GM21717 (cell line): ENCODE measurements around the gene SEPTIN8.

Experiments
- ATAC-seq: cut with Tn5 transposase; IDR thresholded peaks from one replicate; pipeline ENCODE4 v1.9.1; 2021; ENCODE audit warnings: mild to moderate bottlenecking, moderate library complexity; ENCODE audit not compliant: unreplicated experiment

Gene SEPTIN8

DNA sequence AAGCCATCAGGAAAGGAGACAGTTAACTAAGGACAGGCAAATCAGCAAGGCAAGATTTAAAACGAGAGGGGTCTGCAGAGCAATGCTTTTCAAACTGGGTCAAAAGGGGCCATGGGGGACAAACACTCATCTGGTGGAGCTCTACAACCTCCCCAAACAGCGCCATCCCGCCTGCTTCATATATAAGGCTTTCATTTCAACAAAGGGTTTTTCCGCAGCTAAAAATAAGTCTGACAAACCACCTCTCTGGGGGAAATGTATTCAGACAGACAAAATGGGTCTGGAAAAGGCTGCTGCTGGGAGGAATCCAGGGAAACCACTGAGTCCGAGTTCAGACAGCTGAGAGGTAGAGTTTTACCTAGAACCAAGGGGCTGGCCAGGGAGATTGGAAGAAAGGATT, 8.3 kb upstream of the SEPTIN8 start:
- ATAC-seq, result no peak

DNA sequence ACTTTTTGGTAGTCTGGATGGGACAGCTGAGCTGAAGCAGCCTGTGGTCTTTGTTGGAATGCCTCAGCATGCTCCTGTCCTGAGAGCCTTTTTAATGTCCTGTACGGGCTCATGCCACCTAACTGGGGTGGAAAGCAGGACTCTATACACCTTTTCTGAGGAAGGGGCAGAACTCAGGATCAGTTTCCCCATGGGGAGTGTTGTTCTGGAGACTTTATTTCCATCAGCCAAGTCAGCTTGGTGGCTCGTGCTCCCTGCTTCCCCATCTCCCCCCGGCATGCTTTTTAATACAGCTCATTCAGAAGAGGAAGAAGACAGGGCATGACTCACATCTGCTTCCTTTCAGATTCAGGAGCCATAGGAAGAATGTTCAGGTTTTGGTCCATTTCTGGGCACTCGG, 5.1 kb upstream of the SEPTIN8 start:
- ATAC-seq, result no peak

DNA sequence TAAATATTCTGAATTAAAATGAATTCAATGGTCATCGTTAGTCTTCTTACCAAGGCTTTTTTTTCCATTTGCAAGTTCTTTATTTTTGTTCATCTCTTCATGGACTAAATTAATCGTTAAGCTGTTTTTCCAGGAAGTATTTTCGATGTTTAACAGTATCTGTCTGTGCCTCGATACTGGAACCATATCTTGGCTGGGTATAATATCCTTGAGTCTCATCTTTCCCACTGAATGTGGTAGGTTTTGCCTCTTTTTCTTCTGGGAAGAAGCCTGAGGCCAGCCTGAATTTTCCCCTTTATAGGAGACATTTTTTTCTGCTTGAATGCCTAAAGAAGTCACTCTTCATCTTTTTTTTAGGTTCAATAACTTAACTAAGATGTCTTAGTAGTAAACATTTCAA, 4.0 kb upstream of the SEPTIN8 start:
- ATAC-seq, result no peak

DNA sequence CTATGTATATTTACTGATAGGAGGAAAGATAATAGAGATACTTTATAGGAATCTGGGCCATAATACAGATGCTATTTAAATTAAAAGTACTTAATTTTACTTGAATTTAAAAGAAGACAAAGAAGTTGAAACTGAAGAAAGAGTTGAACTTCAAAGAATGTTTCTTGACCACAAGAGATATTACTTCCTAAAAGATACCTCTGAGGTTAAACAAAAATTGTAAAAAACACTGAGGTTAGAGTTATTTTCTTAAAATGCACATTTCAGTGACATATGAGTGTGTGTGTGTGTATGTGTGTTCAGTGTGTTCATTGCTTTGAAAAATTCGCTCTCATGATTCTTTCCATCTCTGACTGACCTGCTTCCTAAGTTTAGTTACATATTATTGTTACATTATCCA, 3.5 kb upstream of the SEPTIN8 start:
- ATAC-seq, result no peak

DNA sequence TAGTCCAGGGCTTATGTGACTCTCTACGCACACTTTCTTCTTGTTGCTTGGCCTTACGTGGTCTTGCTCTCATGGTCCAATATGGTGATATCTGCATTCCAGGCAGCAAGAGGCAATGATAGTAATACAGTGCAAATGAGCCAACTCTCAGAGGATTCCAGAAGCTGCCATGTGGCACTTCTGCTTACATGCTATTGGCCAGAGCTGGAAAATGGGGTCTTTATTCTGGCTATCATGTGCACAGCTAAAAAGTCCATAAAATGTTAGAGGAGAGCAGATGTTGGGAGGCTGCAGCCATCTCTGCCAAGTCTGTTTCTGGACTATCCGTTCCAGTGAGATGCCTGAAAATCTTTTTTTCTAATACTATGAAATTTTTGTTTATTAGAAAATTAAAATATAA, 2.9 kb upstream of the SEPTIN8 start:
- ATAC-seq, result no peak

DNA sequence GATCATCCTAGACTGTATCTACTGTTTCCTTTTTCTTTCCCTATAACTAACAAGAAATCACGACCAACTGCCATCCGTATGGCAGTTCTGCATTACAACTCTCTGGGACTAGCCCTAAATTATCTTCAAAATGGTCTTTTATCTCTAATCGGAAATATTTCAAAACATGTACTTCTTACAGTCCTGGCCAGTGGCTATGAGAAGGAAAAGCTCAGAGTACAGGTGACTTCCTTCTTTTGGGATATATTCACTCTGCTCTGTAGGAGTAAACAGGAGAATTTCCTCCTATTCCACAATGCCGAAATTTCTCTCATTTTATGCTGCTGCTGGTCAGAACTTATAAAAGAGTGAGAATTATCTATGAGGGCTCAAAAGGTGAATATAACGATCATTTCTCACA, 1.8 kb upstream of the SEPTIN8 start:
- no peak for ATAC-seq

DNA sequence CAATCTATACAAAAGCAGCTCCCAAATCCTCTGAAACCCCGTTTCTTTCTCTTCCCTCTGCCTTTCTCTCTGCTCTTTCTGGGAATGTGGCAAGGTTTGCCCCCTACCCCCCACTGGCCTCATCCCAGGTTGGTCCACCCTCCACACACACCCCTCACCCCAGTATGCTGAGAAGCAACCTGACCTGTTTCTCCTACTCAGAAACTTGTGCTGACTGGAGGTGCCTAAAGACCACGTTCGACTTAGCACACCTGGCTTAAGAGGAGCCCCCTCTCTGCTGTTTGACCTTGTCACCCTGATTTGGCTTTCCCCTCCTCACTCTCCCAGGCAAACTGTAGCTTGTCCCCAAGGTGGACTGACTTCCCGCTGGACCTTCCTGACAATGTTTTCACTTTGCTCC, 1.1 kb upstream of the SEPTIN8 start:
- ATAC-seq, result no peak

DNA sequence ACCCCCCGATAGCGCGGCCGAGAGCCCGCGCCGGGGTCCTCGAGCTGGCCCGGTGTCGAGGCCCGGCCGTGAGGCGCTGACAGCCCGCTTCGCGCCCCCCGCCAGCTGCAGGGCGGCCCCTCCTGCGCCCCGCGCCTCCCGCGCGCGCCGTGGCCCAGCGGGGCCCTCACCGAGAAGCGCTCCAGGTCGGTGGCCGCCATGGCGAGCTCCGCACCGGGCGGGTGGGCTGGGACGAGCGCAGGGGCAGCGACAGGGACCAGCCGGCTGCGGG, 166 bp downstream of the SEPTIN8 start:
- no peak for ATAC-seq

DNA sequence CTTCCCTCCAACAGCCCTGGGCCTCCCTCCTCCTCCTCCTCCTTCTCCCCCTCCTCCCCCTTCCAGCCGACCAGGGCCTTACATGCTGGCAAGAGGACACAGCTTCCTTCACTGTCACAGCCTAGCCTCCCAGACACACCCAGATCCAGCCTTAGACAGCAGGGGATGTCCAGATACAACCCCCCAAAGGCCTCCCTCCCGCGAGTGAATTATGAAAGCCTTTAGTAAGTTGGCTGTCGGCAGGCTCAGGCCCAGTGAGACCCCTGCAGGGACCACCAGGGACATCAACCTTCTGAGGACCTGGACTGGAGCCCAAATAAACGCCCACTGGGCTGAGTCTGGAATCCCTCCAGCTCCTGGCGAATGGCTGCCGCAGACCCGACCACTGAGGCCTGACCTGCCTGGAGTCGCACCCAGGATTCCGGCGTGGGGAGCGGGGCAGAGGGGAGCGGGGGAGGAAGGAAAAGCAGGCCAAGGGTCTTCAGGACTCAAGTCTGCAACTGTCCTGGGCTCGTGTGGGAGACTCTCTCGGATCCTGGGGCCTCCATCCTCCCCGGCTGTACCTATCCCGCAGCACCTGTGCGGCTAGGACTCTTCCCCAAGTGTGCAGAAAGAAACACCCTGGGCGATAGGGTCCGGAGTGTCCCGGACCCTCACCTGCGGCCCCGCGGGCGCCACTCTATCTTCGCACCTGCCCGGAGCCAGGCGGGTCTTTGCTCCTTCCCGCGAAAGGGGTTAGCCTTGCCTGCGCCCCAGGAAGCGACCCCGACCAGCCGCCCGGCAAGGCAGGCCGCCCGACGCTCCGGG, 705 bp downstream of the SEPTIN8 start:
- ATAC-seq, result no peak

DNA sequence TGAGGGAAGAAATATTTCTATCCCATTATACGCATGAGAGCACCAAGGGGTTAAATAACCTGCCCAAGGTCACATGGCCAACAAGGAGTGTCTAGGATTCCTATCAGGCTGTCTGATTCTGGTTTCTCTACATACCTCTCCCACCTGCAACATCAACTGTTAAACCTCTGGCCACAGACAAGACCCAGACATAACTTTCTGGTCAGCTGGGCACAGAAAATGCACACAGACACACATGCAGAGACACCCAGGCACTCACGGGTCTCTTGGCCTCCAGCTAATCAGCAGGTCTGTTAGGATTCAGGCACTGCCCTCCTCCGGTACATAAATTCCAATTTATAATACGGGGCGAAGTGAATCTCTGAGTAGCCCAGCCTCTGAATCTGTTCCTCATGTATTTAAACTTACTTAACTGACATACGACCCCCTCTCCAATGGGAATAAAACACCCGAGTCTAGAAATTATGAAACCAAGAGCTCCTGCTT, 1.5 kb downstream of the SEPTIN8 start:
- ATAC-seq, result no peak

DNA sequence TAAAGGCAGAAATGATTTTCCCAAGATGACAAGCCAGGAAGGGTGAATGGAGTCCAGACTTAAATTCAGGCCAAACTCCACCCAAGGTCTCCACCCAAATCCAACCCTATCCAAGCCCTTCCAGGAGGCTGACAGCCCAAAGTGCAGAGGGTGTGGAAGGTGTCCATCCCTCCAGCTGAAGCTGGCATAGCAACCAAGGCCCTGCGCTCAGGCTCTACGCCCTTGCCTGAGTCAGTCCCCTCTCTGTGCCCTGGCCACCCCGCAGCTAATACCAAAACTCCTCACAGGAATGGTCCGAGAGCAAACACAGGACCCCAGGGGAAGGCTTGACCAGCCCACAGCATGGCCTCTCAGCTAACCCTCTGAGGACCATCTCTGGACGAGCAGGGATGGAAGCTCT, 2.1 kb downstream of the SEPTIN8 start:
- no peak for ATAC-seq

DNA sequence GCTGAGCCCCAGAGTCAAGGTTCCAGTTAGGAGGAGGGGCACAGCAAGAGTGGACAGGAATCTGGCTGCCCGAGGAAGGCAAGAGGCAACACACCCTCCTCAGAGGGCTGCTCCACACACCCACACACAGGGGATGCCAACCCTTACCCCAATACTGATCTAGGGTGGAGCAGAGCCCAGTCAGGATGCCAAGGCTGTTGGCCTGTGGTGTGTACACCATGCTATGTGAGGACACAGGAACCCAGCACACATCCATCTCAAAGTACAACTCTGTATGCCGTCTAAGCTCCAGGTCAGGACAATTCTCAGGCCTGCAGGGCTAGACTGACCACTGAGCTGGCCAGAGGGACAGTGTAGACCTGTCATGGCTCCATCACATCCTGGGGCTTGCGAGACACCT, 2.6 kb downstream of the SEPTIN8 start:
- ATAC-seq, result no peak

DNA sequence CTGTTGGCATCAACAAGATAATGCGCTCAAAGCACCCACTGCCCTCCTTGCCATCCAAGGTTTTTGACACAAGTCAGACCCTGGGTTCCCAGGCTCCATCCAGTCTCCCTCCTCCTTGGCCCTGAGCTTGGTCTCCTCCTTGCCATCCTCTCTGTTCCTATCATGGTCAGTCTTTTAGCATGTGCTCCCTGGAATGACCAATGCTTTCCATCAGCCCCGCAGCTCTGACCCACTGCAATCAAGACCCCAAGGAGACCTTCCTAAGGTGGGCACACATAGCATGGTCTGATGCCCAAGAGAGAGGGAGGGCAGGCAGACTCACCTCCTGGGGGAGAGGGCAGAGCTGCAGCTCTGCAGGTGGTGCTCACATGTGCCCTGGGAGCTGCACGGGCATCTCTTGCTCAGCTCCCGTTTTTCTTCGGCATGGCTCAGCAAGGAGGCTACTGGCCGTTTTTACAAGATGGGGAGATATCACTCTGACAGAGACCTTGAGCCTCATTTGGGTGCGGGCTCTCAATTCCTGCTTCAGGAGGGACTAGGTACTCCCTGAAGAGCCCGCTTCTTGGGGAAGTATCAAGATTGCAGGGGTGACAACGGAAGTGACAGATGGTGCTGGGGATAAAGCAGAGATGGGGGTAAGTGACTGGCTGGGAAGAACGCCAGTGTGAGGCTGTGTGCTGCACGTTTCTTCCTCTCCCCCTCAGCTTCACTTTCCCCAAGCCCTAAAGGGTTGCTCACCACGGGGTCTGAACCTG, 3.3 kb downstream of the SEPTIN8 start:
- no peak for ATAC-seq

DNA sequence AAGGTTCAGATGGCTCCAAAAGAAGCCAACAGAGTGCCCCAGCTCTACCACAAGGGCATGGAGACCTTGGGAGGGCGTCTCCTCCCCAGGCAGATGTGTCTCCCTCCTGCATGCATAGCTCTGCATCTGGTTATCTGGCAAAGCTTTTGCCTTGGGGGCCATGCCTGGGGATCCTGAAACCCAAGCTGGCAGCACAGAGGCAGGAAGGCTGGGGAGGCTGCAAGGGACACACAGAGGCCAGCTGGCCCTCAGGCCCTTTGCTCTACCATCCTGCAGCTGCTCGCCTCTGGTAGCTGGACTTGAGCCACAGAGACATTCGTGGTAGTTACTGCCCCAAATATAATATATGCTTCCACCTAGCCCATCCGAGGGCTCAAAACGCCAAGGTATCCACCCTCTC, 3.9 kb downstream of the SEPTIN8 start:
- no peak for ATAC-seq

DNA sequence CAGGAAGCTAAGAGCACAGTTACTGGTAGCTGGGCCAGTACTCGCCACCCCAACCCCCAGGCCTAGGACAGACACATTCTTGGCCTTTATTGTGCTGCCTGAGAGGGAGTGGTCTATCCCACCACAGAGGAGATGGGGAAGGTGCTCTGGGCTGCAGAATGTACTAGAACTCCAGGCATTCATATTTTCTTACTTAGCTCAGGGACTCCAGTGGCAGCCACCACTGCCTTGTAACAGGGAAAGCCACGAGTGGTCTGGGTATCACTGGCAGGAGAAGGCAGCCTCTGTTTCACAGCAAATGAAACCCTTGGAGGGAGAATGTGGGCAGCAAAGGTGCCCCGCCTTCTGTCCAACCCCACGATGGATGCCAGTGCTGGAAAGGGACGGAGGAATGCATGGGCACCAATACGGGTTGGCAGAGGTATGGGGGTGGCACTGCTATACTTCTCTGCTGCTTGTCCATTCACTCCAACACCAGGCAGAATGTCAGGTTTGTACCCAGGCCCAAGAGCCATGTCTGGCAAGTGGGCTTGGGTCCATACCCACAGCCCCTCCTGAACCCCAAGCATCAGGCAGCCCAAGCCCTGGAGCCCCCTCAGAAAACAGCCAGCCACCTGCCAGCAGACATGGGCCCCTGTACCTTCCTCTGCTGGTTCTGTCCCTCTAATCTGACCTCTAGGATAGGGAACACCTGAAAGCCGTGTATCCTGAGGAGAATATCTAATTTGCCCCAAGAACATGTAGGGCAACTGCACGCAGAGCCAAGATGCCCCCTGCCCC, 4.6 kb downstream of the SEPTIN8 start:
- no peak for ATAC-seq

DNA sequence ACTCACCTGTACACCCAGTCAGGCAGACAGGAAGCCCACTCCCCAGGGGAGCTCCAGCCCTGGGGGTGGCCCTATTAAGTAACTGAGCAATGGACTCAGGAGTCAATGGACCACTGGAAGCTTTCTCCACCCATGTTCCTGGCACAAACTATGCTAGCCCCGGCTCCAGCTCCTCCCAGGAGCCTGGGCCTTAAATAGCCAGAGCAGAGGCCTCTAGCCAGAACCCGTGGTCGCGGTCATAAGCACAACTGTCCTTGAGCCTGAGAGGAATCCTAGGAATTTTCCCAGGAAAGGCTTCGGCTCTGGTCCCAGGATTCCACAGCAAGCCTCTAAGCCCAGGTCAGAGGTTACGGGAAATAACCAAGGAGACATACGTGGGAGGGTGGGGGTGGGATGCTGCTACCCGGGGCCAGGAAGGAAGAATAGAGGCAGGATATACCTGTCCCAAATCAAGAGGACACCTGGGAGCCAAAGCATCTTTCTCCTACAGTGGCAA, 5.5 kb downstream of the SEPTIN8 start:
- no peak for ATAC-seq

DNA sequence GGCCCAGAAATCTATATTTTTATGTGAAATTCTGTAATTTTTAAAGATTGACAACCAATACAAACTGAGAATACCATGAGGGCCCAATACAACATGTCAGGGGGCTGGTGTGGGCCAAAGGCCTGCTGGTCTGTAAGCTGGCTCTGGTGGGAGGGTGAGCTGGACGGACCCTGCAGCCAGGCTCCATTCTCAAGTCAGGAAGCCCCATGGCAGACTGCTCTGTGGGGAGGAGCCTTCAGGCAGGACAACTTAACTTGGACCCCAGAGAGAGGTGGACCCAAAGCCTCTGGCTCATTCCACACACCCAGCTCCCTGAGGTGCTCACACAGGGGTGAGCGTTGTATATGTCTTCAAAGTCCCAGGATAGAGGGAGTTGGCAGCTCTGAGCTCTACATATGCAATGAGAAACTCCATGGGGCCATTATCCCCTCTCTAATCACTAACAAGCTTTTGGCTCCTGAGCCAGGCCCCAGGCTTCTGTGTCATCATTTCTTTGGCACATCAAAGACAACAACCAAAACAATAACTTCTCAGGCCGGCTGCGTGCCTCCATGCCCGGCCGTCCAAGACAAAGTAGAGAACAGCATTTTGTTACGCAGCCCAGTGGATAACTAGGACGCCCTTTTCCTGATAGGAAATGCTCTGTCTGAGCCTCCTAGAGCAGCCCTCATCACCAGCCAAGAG, 6.4 kb downstream of the SEPTIN8 start:
- no peak for ATAC-seq

DNA sequence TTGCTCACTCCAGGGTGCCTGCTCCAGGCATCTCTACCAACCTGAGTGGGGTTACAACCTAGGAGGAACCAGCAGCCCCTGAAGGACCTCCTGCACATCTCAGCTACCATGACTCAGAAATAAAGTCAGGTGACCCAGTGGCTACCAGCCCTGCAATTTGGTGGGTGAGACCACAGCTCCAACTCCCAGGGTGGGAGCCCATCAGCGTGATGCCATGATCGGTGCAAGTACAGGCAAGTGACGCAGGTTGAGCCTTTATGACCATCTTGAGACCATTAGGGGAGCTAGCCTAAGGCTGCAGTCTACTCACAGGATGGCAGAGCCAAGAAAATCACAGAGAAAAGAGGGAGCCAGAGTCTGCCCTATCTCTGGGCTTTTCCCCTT, 8.6 kb downstream of the SEPTIN8 start:
- no peak for ATAC-seq

DNA sequence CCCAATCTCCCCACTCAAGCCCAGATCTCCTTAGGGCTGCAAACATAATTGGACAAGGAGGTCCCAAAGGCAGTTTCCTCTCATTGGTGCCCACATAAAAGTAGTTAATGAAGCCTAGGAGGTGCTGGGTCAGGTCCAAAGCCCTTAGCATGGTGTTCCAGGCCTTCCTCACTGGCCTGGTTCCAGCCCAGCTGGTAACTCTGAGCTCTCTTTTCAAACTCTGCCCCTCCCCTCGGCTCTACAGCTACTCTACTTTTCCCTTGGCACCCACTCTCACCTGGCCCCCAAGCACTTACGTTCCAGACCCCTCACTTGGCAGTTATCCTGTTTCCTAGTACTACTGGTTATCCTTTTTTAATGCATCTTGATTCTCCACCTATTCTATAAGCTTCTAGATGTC, 9.9 kb downstream of the SEPTIN8 start:
- no peak for ATAC-seq

DNA sequence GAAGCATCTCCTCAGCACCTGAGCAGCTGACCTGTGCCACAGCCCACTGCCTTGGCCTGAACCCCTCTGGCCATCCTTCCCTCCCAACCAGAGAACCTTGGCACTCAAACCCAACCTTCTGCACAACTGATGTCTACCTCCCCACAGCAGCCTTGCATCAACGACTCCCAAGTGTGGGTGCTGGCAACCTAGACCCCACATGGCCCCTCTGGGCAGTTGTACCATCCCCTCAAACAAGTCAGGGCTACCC, 10.3 kb downstream of the SEPTIN8 start:
- no peak for ATAC-seq

DNA sequence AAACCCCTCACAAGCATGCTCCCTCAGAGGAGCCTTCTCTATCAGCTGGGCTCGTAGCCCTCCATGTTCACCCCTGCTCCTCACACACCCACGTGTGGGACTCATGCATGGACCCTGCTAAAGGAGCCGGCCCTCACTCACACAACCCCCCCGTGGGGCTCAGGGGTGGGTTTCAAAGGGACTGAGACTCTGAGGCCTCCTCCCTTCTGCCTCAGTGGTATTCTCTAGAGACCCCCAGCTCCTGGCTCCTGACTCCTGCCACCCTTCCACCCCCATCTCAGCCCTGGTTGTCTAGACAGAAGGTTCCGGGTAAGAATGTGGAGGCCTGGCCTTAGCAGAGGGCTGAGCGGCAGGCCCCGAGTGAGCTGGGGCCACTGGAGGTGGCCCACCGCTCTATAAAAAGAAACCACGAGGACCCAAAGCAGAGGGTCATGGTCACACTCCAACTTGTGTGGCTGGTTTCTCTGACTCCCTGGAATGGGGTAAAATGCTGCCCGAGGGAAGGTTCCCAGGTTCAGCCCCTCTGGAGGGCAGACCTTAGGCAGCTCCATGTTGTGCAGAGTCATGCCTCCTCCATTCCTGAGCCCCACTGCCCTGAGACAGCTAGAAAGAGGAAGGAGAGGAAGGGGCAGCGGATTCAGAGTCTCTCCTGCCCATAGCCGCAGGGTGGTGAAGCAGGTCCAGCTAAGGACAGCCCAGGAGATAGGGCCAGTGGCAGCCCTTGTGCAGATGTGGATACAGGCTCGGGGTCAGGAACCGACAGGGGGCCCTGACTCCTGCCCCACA, 10.8 kb downstream of the SEPTIN8 start:
- ATAC-seq, result no peak
